K562 (cell line): Measurements from ENCODE around the gene CRYBG2. TPM values are rescaled to one million over a fixed set of nuclear protein-coding genes. Genes with fewer than 3 reads are reported as not detected.

Experiments
- ATAC-seq: fragments of 200-7000 bp; cut with Tn5 transposase; 3 replicates; pipeline ENCODE4 v1.9.1; 2020; ENCODE audit warnings: moderate library complexity
- BruUV-seq: library from RNA; stranded (reverse); fragments of 400-500 nt; replicated peaks from 2 replicates; lab custom pipeline; 2021; lab: Mats Ljungman, UMichigan
- CTCF ChIA-PET: fragments of 300-600 bp; formaldehyde crosslinking; extraction: SDS; loops from one replicate; lab custom pipeline; 2021; ENCODE audit warnings: low intra/inter-chr PET ratio; lab: Yijun Ruan, JAX
- POLR2A ChIA-PET: fragments of 300-600, 350-650 bp; sonication (Branson Sonifier 250); formaldehyde crosslinking; extraction: SDS; loops from one replicate; lab custom pipeline; 2021; ENCODE audit warnings: antibody characterized with exemption, inconsistent platforms; lab: Yijun Ruan, JAX
- DNase-seq, 4 experiments: peaks; one replicate each; pipeline versions ENCODE4 v3.0.0 to v3.0.0-alpha.2; 2011 to 2018; ENCODE audit warnings: low spot score in 3 of 4, mixed read lengths in 3 of 4; ENCODE audit errors: extremely low read depth in 1 of 4
- FAIRE-seq: peaks from 2 replicates; lab custom pipeline; 2011; peaks lifted over from hg19 to GRCh38; lab: Jason Lieb, UNC
- H2AFZ ChIP-seq: 2 replicates; pipeline ENCODE4 v1.6.0; 2011; ENCODE audit warnings: low read depth, low read length, control low read depth, inconsistent platforms
- H3K27ac ChIP-seq: fragments of 200-600 bp; 3 replicates; pipeline ENCODE4 v1.8.0; 2011; ENCODE audit warnings: low read depth, mild to moderate bottlenecking, control low read depth, inconsistent platforms, low read length, moderate library complexity, mixed read lengths; ENCODE audit errors: extremely low read depth
- H3K27me3 ChIP-seq, 2 experiments: fragments of 300-600 bp in 1 of 2; 2 replicates in 1 of 2; 3 replicates in 1 of 2; pipeline versions ENCODE4 v1.6.0 to v1.8.0; 2011; ENCODE audit warnings: inconsistent platforms in 2 of 2, low read length in 2 of 2, mild to moderate bottlenecking in 1 of 2, mixed read lengths in 1 of 2, moderate library complexity in 1 of 2; ENCODE audit not compliant: control insufficient read depth in 2 of 2, insufficient read depth in 2 of 2
- H3K36me3 ChIP-seq: fragments of 300-600 bp; 3 replicates; pipeline ENCODE4 v1.8.0; 2011; ENCODE audit warnings: mild to moderate bottlenecking, low read length, inconsistent platforms; ENCODE audit not compliant: control insufficient read depth, insufficient read depth
- H3K4me1 ChIP-seq, 2 experiments: fragments of 200-600 bp in 1 of 2; replicated peaks in 1 of 2; 2 replicates in 1 of 2; 3 replicates in 1 of 2; pipeline versions ENCODE4 v1.5.1 to v1.8.0; 2011; ENCODE audit warnings: inconsistent platforms in 2 of 2, low read length in 2 of 2, mild to moderate bottlenecking in 1 of 2, mixed read lengths in 1 of 2, moderate library complexity in 1 of 2; ENCODE audit not compliant: control insufficient read depth in 2 of 2, insufficient read depth in 2 of 2
- H3K4me2 ChIP-seq: 2 replicates; pipeline ENCODE4 v1.6.1; 2011; ENCODE audit warnings: low read length, control low read depth, inconsistent platforms, mixed read lengths; ENCODE audit not compliant: insufficient read depth
- H3K4me3 ChIP-seq: fragments of 200-600 bp; sonication (generic), shearing (Covaris generic); 2 replicates; pipeline ENCODE4 v1.5.1; 2016; ENCODE audit warnings: control low read depth, inconsistent platforms
- H3K79me2 ChIP-seq: fragments of 200-600 bp; 3 replicates; pipeline ENCODE4 v1.8.0; 2011; ENCODE audit warnings: low read length, inconsistent platforms; ENCODE audit not compliant: control insufficient read depth, insufficient read depth
- H3K9ac ChIP-seq, 2 experiments: 2 replicates each; pipeline versions ENCODE4 v1.6.0 to v1.6.1; 2011; ENCODE audit warnings: low read depth in 2 of 2, low read length in 2 of 2, control low read depth in 1 of 2, inconsistent platforms in 1 of 2, mild to moderate bottlenecking in 1 of 2, mixed read lengths in 1 of 2; ENCODE audit not compliant: insufficient read depth in 1 of 2
- H3K9me1 ChIP-seq: one replicate; pipeline ENCODE4 v1.6.0; 2011; ENCODE audit warnings: inconsistent platforms, mild to moderate bottlenecking, low read length, moderate library complexity; ENCODE audit not compliant: control insufficient read depth, insufficient read depth
- H3K9me3 ChIP-seq: replicated peaks from 2 replicates; pipeline ENCODE4 v1.5.1; 2011; ENCODE audit warnings: low read depth, low read length, inconsistent platforms; ENCODE audit not compliant: control insufficient read depth, insufficient read depth
- H4K20me1 ChIP-seq: replicated peaks from 2 replicates; pipeline ENCODE4 v1.6.1; 2011; ENCODE audit warnings: low read length, inconsistent platforms, mixed read lengths; ENCODE audit not compliant: control insufficient read depth, insufficient read depth
- CBFA2T2 ChIP-seq: fragments of 450-650 bp; conservative IDR thresholded peaks from 2 replicates; pipeline ENCODE4 v1.6.1; 2017; ENCODE audit warnings: mild to moderate bottlenecking
- DDX20 ChIP-seq: fragments of 450-650 bp; IDR thresholded peaks from 2 replicates; pipeline ENCODE4 v1.6.1; 2016; ENCODE audit warnings: missing genetic modification characterization, low read depth, mild to moderate bottlenecking, missing compliant biosample characterization, moderate library complexity
- GTF2A2 ChIP-seq: IDR thresholded peaks from 2 replicates; pipeline ENCODE4 v1.6.1; 2016; ENCODE audit warnings: mild to moderate bottlenecking, missing genetic modification characterization, missing compliant biosample characterization
- GTF2F1 ChIP-seq: IDR thresholded peaks from 2 replicates; pipeline ENCODE4 v1.6.1; 2011; ENCODE audit warnings: low read depth, low read length, improper control_type of control experiment
- LEF1 ChIP-seq: fragments of 450-650 bp; IDR thresholded peaks from 2 replicates; pipeline ENCODE4 v1.6.1; 2016; ENCODE audit warnings: mild to moderate bottlenecking
- NFE2 ChIP-seq: IDR thresholded peaks from 2 replicates; pipeline ENCODE4 v1.6.1; 2014; ENCODE audit warnings: antibody characterized with exemption, low read depth
- NFYB ChIP-seq: IDR thresholded peaks from 2 replicates; pipeline ENCODE4 v1.6.1; 2011; ENCODE audit warnings: mild to moderate bottlenecking, moderate library complexity; ENCODE audit not compliant: insufficient read length; ENCODE audit errors: extremely low read depth
- WGBS: fragments of 100-300 bp; shearing (Covaris generic); methylation state at CpG from one replicate; pipeline ENCODE4 v1.1.6; 2016; ENCODE audit warnings: low coverage, mixed read lengths; ENCODE audit not compliant: insufficient coverage; ENCODE audit errors: missing lambda C conversion rate; 5-methylcytosine and 5-hydroxymethylcytosine counted together
- in situ Hi-C: fragments of 300-500 bp; cut with MboI; formaldehyde crosslinking; loops from 4 replicates; pipeline ENCODE4 v1.15.0; 2018; ENCODE audit warnings: inconsistent platforms, mixed read lengths
- intact Hi-C: fragments of 100-400 bp; cut with micrococcal nuclease; formaldehyde crosslinking; loops from 2 replicates; pipeline ENCODE4 v1.14.2; 2022
- polyA plus RNA-seq, 8 experiments: library from polyadenylated mRNA; depleted of rRNA in 4 of 8; stranded (reverse) in 5 of 8; unstranded in 3 of 8; fragments of >200 nt; fragmentation: Nextera tagmentation in 2 of 8; fragmentation: Illumina TruSeq in 1 of 8; extraction: Ambion mirVana in 2 of 8; extraction: Trizol in 1 of 8; gene quantifications; 2 replicates each; pipeline versions ENCODE4 v1.2.1 to v1.2.3, GENCODE V29; 2011 to 2014; ENCODE audit warnings: inconsistent platforms in 1 of 8, missing spikeins in 1 of 8
- total RNA-seq, 7 experiments: library from RNA; depleted of rRNA in 6 of 7; stranded (reverse); fragments of >200 nt in 6 of 7; fragmentation: Illumina TruSeq in 2 of 7; extraction: Trizol in 2 of 7; gene quantifications; 2 replicates each; pipeline versions ENCODE4 v1.2.1 to v1.2.3, GENCODE V29; 2011 to 2021; ENCODE audit warnings: low replicate concordance in 1 of 7
- TF ChIP-seq, protein P1 (sequence below), 2 experiments: IDR thresholded peaks; 2 replicates each; pipeline ENCODE4 v1.6.1; 2011; ENCODE audit warnings: borderline replicate concordance in 1 of 2, control low read depth in 1 of 2, low read depth in 1 of 2, low read length in 1 of 2, mild to moderate bottlenecking in 1 of 2, mixed read lengths in 1 of 2, moderate library complexity in 1 of 2; ENCODE audit not compliant: insufficient read depth in 1 of 2, insufficient read length in 1 of 2, poor library complexity in 1 of 2, severe bottlenecking in 1 of 2; ENCODE audit errors: extremely low read depth in 1 of 2
- TF ChIP-seq, protein P2 (sequence below): sonication (generic); formaldehyde crosslinking; IDR thresholded peaks from 2 replicates; pipeline ENCODE4 v1.9.0; 2022; ENCODE audit warnings: mild to moderate bottlenecking, missing genetic modification reagents
- TF ChIP-seq, protein P3 (sequence below): fragments of 150-350 bp; conservative IDR thresholded peaks from 2 replicates; pipeline ENCODE4 v1.6.1; 2014; ENCODE audit warnings: low read length
- TF ChIP-seq, protein P4 (sequence below): sonication (generic); formaldehyde crosslinking; IDR thresholded peaks from 2 replicates; pipeline ENCODE4 v1.8.1; 2023; ENCODE audit warnings: missing genetic modification reagents, mild to moderate bottlenecking, borderline replicate concordance
- TF ChIP-seq, protein P5 (sequence below): fragments of 250-450 bp; sonication (Bioruptor Pico); IDR thresholded peaks from 2 replicates; pipeline ENCODE4 v1.8.0; 2022; ENCODE audit warnings: moderate library complexity, mild to moderate bottlenecking, inconsistent platforms

Gene CRYBG2
- total and polyA plus RNA-seq, 9 of the 15 experiments (the other 6 are each of a cell fraction or from before 2014, with no cell fraction given): 0.39 to 8.5 (median 3.7) TPM

DNA sequence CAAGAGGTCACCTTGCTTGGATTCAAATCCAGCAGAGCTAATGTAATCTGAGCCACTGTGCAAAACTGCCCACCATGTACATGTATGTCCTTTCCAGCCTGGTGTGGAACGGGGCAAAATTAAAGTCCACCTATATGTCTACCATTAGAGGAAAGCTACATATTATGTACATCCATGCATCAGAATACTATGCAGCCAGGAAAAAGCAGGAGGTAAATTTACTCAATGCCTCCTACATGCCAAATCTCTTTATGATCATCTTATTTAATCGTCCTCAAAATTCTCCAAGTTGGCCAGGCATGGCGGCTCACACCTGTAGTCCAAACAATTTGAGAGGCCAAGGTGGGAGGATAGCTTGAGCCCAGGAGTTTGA, 24.9 kb upstream of the CRYBG2 start:
- Histone ChIP-seq H3K9me1 (no peaks in the 10 kb centered on the region), H3K27ac (peak overlapping the region; percentile 96; the same call in 1 of the 3 replicates), H3K79me2 (no peaks in the 10 kb centered on the region), H2AFZ (no peak overlapping the region), H3K36me3 (no peaks in the 10 kb centered on the region), H3K9me3 (no peaks in the 10 kb centered on the region), H3K4me3 (no peak overlapping the region), H4K20me1 (no peaks in the 10 kb centered on the region), H3K27me3 (no peaks in the 10 kb centered on the region), H3K9ac (no peak overlapping the region), H3K4me1 (peaks cover 28 to 37% of the 10 kb centered on the region in 2 experiments), H3K4me2 (peak overlapping the region; percentile 91)
- FAIRE-seq: no peak
- no peak for ATAC-seq
- BruUV-seq: no TSS peak
- intact Hi-C loops (no loop called here), in situ Hi-C loops (no loop called here)
- 40% methylated on average over 3 of the region's 3 CpGs for WGBS
- ChIA-PET POLR2A (interaction anchor here (0.6 to 2.2 kb wide), 11 partner anchors 9 to 511 kb away, joined by 3 to 8 read pairs (median 3); partner anchors contain the start of genes DHDDS and GPN2), CTCF (interaction anchor here (1.2 kb wide), 1 partner anchor 15 kb away, joined by 4 read pairs; no protein-coding TSS in a partner anchor)
- no peak for DNase-seq
- TF ChIP-seq LEF1: no peak
- no peak for TF ChIP-seq NFE2
- no peak for TF ChIP-seq NFYB
- no peak for TF ChIP-seq GTF2F1
- TF ChIP-seq, protein P1, sequence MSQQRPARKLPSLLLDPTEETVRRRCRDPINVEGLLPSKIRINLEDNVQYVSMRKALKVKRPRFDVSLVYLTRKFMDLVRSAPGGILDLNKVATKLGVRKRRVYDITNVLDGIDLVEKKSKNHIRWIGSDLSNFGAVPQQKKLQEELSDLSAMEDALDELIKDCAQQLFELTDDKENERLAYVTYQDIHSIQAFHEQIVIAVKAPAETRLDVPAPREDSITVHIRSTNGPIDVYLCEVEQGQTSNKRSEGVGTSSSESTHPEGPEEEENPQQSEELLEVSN (IDR thresholded peaks at IDR 0.05; ENCODE audit: borderline replicate concordance in 1 of 2, extremely low read depth in 1 of 2, insufficient read depth in 1 of 2, insufficient read length in 1 of 2, low read depth in 1 of 2, low read length in 1 of 2, poor library complexity in 1 of 2, severe bottlenecking in 1 of 2): no peak
- no peak for TF ChIP-seq GTF2A2 (tag)
- TF ChIP-seq, protein P2, sequence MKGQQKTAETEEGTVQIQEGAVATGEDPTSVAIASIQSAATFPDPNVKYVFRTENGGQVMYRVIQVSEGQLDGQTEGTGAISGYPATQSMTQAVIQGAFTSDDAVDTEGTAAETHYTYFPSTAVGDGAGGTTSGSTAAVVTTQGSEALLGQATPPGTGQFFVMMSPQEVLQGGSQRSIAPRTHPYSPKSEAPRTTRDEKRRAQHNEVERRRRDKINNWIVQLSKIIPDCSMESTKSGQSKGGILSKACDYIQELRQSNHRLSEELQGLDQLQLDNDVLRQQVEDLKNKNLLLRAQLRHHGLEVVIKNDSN (CRISPR knock-in tag): no peak
- no peak for TF ChIP-seq DDX20
- no peak for TF ChIP-seq CBFA2T2
- TF ChIP-seq, protein P3, sequence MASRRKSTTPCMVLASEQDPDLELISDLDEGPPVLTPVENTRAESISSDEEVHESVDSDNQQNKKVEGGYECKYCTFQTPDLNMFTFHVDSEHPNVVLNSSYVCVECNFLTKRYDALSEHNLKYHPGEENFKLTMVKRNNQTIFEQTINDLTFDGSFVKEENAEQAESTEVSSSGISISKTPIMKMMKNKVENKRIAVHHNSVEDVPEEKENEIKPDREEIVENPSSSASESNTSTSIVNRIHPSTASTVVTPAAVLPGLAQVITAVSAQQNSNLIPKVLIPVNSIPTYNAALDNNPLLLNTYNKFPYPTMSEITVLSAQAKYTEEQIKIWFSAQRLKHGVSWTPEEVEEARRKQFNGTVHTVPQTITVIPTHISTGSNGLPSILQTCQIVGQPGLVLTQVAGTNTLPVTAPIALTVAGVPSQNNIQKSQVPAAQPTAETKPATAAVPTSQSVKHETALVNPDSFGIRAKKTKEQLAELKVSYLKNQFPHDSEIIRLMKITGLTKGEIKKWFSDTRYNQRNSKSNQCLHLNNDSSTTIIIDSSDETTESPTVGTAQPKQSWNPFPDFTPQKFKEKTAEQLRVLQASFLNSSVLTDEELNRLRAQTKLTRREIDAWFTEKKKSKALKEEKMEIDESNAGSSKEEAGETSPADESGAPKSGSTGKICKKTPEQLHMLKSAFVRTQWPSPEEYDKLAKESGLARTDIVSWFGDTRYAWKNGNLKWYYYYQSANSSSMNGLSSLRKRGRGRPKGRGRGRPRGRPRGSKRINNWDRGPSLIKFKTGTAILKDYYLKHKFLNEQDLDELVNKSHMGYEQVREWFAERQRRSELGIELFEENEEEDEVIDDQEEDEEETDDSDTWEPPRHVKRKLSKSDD: no peak
- TF ChIP-seq, protein P4, sequence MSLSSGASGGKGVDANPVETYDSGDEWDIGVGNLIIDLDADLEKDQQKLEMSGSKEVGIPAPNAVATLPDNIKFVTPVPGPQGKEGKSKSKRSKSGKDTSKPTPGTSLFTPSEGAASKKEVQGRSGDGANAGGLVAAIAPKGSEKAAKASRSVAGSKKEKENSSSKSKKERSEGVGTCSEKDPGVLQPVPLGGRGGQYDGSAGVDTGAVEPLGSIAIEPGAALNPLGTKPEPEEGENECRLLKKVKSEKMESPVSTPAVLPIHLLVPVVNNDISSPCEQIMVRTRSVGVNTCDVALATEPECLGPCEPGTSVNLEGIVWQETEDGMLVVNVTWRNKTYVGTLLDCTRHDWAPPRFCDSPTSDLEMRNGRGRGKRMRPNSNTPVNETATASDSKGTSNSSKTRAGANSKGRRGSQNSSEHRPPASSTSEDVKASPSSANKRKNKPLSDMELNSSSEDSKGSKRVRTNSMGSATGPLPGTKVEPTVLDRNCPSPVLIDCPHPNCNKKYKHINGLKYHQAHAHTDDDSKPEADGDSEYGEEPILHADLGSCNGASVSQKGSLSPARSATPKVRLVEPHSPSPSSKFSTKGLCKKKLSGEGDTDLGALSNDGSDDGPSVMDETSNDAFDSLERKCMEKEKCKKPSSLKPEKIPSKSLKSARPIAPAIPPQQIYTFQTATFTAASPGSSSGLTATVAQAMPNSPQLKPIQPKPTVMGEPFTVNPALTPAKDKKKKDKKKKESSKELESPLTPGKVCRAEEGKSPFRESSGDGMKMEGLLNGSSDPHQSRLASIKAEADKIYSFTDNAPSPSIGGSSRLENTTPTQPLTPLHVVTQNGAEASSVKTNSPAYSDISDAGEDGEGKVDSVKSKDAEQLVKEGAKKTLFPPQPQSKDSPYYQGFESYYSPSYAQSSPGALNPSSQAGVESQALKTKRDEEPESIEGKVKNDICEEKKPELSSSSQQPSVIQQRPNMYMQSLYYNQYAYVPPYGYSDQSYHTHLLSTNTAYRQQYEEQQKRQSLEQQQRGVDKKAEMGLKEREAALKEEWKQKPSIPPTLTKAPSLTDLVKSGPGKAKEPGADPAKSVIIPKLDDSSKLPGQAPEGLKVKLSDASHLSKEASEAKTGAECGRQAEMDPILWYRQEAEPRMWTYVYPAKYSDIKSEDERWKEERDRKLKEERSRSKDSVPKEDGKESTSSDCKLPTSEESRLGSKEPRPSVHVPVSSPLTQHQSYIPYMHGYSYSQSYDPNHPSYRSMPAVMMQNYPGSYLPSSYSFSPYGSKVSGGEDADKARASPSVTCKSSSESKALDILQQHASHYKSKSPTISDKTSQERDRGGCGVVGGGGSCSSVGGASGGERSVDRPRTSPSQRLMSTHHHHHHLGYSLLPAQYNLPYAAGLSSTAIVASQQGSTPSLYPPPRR (CRISPR knock-in tag): no peak
- TF ChIP-seq, protein P5, sequence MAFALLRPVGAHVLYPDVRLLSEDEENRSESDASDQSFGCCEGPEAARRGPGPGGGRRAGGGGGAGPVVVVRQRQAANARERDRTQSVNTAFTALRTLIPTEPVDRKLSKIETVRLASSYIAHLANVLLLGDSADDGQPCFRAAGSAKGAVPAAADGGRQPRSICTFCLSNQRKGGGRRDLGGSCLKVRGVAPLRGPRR (CRISPR knock-in tag): no peak
